SIG-M5 treated with dmso at 0.1 percent for 504 hours (cell line): ENCODE data around the gene NHLRC4.

ENCODE experiments used
- DNase-seq: peaks from one replicate; lab custom pipeline; 2025; ENCODE audit not compliant: unreplicated experiment; lab: John Stamatoyannopoulos, UW

The NHLRC4 gene

GRCh38 chr16:582614-583331 is 16.0 kb downstream of the NHLRC4 start:
- no peak for DNase-seq

- DNase-seq = no peak
Measured at GRCh38 chr16:583470-583814, 16.6 kb downstream of the NHLRC4 start.

- no peak for DNase-seq
Measured at GRCh38 chr16:583815-584591, 17.2 kb downstream of the NHLRC4 start.

GRCh38 chr16:585351-585750 is 18.5 kb downstream of the NHLRC4 start:
- no peak for DNase-seq

GRCh38 chr16:586047-586644 is 19.3 kb downstream of the NHLRC4 start:
- DNase-seq = no peak

GRCh38 chr16:586645-587590 is 20.1 kb downstream of the NHLRC4 start:
- no peak for DNase-seq

GRCh38 chr16:588639-588888 is 21.8 kb downstream of the NHLRC4 start:
- DNase-seq = peak; percentile 19

GRCh38 chr16:588889-589657 is 22.3 kb downstream of the NHLRC4 start:
- DNase-seq = peak; percentile 85

GRCh38 chr16:589658-590187 is 22.9 kb downstream of the NHLRC4 start, which contains the start of gene RAB40C:
Gene RAB40C, plus strand, starts transcription at chr16:590066. Its CDS starts 226 bp downstream, at chr16:590292.
- DNase-seq = peak; percentile 92

- DNase-seq = no peak
Measured at GRCh38 chr16:590188-590814, 23.5 kb downstream of the NHLRC4 start.

- DNase-seq = no peak
Measured at GRCh38 chr16:590815-591200, 24.0 kb downstream of the NHLRC4 start.

- DNase-seq = no peak
Measured at GRCh38 chr16:591231-591630, 24.4 kb downstream of the NHLRC4 start.

GRCh38 chr16:591892-592517 is 25.2 kb downstream of the NHLRC4 start:
- DNase-seq = no peak

- peak; percentile 87 for DNase-seq
Measured at GRCh38 chr16:592518-593306, 25.9 kb downstream of the NHLRC4 start.

GRCh38 chr16:593406-593805 is 26.6 kb downstream of the NHLRC4 start:
- peak; percentile 50 for DNase-seq

- no peak for DNase-seq
Measured at GRCh38 chr16:593807-594206, 27.0 kb downstream of the NHLRC4 start.

- no peak for DNase-seq
Measured at GRCh38 chr16:595094-595528, 28.3 kb downstream of the NHLRC4 start.

- DNase-seq = peak; percentile 10
Measured at GRCh38 chr16:595942-596735, 29.3 kb downstream of the NHLRC4 start.
